Measurements from ENCODE around the gene DDX10. TPM values are rescaled to one million over a fixed set of nuclear protein-coding genes. Genes with fewer than 3 reads are reported as not detected.

DDX10 gene
- total and polyA plus RNA-seq, 2 experiments from 2014 or later: 32.4 to 37.8 TPM

DNA sequence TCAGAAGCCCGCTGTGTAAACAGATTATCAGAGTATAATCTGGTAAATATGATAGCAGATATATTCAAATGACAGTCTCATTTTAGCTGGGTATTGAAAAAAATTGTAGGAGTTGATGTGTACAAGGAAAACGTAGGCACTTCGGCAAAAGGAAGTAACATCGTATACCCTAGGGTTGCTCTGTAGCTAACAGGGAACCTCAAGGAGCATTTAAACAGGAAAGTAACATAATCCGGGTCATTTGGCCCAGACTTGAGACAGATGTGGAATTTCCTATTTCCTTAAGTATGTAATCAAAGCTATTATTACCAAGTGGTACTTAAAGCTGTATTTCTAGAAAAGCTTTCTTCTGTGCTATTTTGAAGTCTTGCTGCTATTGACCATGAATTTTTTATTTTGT lies 215.6 kb downstream of the DDX10 start (continued):
- TF ChIP-seq, protein P1, sequence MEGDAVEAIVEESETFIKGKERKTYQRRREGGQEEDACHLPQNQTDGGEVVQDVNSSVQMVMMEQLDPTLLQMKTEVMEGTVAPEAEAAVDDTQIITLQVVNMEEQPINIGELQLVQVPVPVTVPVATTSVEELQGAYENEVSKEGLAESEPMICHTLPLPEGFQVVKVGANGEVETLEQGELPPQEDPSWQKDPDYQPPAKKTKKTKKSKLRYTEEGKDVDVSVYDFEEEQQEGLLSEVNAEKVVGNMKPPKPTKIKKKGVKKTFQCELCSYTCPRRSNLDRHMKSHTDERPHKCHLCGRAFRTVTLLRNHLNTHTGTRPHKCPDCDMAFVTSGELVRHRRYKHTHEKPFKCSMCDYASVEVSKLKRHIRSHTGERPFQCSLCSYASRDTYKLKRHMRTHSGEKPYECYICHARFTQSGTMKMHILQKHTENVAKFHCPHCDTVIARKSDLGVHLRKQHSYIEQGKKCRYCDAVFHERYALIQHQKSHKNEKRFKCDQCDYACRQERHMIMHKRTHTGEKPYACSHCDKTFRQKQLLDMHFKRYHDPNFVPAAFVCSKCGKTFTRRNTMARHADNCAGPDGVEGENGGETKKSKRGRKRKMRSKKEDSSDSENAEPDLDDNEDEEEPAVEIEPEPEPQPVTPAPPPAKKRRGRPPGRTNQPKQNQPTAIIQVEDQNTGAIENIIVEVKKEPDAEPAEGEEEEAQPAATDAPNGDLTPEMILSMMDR (conservative IDR thresholded peaks at IDR 0.05; ENCODE audit: low read depth in 2 of 2): no peak
- TF ChIP-seq, protein P2, sequence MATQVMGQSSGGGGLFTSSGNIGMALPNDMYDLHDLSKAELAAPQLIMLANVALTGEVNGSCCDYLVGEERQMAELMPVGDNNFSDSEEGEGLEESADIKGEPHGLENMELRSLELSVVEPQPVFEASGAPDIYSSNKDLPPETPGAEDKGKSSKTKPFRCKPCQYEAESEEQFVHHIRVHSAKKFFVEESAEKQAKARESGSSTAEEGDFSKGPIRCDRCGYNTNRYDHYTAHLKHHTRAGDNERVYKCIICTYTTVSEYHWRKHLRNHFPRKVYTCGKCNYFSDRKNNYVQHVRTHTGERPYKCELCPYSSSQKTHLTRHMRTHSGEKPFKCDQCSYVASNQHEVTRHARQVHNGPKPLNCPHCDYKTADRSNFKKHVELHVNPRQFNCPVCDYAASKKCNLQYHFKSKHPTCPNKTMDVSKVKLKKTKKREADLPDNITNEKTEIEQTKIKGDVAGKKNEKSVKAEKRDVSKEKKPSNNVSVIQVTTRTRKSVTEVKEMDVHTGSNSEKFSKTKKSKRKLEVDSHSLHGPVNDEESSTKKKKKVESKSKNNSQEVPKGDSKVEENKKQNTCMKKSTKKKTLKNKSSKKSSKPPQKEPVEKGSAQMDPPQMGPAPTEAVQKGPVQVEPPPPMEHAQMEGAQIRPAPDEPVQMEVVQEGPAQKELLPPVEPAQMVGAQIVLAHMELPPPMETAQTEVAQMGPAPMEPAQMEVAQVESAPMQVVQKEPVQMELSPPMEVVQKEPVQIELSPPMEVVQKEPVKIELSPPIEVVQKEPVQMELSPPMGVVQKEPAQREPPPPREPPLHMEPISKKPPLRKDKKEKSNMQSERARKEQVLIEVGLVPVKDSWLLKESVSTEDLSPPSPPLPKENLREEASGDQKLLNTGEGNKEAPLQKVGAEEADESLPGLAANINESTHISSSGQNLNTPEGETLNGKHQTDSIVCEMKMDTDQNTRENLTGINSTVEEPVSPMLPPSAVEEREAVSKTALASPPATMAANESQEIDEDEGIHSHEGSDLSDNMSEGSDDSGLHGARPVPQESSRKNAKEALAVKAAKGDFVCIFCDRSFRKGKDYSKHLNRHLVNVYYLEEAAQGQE (IDR thresholded peaks at IDR 0.05; ENCODE audit: unreplicated experiment): no peak
- TF ChIP-seq ZNF114 (CRISPR knock-in tag; IDR thresholded peaks at IDR 0.05) (no peak), EZH2 (IDR thresholded peaks at IDR 0.05; ENCODE audit: low read depth, unreplicated experiment) (no peak)

DNA sequence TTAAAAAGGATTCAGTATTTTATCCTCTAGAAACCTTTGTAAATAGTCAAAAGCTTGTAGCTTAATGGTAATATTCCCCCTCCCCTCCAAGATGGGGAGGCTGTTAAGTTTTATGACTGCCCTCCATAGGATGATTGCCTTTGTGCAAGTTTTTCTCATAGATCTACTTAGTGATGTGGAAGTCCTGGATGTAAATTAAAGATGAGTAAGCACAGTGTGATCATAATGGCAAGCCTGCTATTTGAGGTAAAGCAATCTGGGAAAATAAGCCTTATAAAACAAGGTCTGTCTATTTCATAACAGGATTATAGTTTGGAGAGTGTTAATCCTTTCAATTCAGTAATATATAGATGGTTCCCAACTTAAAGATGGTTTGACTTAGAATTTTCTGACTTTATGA lies 216.3 kb downstream of the DDX10 start:
- H3K9me3 Mint-ChIP-seq: no peaks in the 10 kb centered on the region
- no peak overlapping the region for H3K27ac Mint-ChIP-seq
- no peak overlapping the region for H3K4me2 ChIP-seq
- H3K36me3 Mint-ChIP-seq (ENCODE audit: low read depth): no peaks in the 10 kb centered on the region
- no peaks in the 10 kb centered on the region for H3K27me3 ChIP-seq (ENCODE audit: insufficient read depth)
- no peaks in the 10 kb centered on the region for H3K27me3 Mint-ChIP-seq (ENCODE audit: insufficient read depth, low read depth, poor library complexity)
- no peak for DNase-seq (ENCODE audit: low spot score)
- H2AFZ ChIP-seq: no peak overlapping the region
- H3K9me2 ChIP-seq (ENCODE audit: insufficient read depth): no peaks in the 10 kb centered on the region
- no peaks in the 10 kb centered on the region for H3K36me3 ChIP-seq (ENCODE audit: insufficient read depth)
- no peak overlapping the region for H3K4me3 ChIP-seq
- no peaks in the 10 kb centered on the region for H4K20me1 ChIP-seq (replicated peaks; ENCODE audit: insufficient read depth)
- no peak overlapping the region for H3K4me3 Mint-ChIP-seq
- peaks cover 15% of the 10 kb centered on the region for H3K4me1 ChIP-seq (ENCODE audit: insufficient read depth)
- no peaks in the 10 kb centered on the region for H3F3A ChIP-seq (replicated peaks; ENCODE audit: low read depth)
- H3K4me1 Mint-ChIP-seq: peaks cover 2% of the 10 kb centered on the region; the same call in 1 of the 3 replicates
- no peaks in the 10 kb centered on the region for H3K79me2 ChIP-seq (replicated peaks; ENCODE audit: insufficient read depth)
- H3K27ac ChIP-seq (ENCODE audit: low read depth): no peak overlapping the region
- no peak for ATAC-seq
- no peak for TF ChIP-seq ZNF331 (CRISPR knock-in tag; IDR thresholded peaks at IDR 0.05; ENCODE audit: low read depth)
- TF ChIP-seq, protein P2 (IDR thresholded peaks at IDR 0.05; ENCODE audit: unreplicated experiment): no peak
- no peak for TF ChIP-seq NANOG (IDR thresholded peaks at IDR 0.05; ENCODE audit: borderline replicate concordance)
- TF ChIP-seq, protein P1 (conservative IDR thresholded peaks at IDR 0.05; ENCODE audit: low read depth in 2 of 2): no peak
- TF ChIP-seq EZH2 (IDR thresholded peaks at IDR 0.05; ENCODE audit: low read depth, unreplicated experiment): no peak
- no peak for TF ChIP-seq JUNB (IDR thresholded peaks at IDR 0.05; ENCODE audit: unreplicated experiment)
- no peak for TF ChIP-seq EZH2phosphoT487 (IDR thresholded peaks at IDR 0.05; ENCODE audit: unreplicated experiment)
- no peak for TF ChIP-seq CREB1 (CRISPR knock-in tag; IDR thresholded peaks at IDR 0.05; ENCODE audit: low read depth)
